Activated CD8-positive, alpha-beta memory T cell treated with anti-CD3 and anti-CD28 coated beads, Interleukin-2, amount 50 U/mL, for 48 hours (primary cell): Measurements from ENCODE around the gene SLC23A2.
"Not testable (repeated sequence)": the region's sequence is repeated elsewhere in the genome, so short reads cannot be mapped to it uniquely, and the experiment has no call there.

Experiments used
- DNase-seq: peaks from one replicate; pipeline ENCODE4 v3.0.0-alpha.2; 2020

Gene SLC23A2

GRCh38 chr20:5001174-5002076, at the start of gene SLC23A2:
Gene SLC23A2 (minus strand): TSS chr20:5001510. CDS start chr20:4932562, 68,948 bp downstream.
- DNase-seq, result peak; percentile 75

- DNase-seq, result no peak
Observed at GRCh38 chr20:5046656-5047339, 45.5 kb upstream of the SLC23A2 start.

DNA sequence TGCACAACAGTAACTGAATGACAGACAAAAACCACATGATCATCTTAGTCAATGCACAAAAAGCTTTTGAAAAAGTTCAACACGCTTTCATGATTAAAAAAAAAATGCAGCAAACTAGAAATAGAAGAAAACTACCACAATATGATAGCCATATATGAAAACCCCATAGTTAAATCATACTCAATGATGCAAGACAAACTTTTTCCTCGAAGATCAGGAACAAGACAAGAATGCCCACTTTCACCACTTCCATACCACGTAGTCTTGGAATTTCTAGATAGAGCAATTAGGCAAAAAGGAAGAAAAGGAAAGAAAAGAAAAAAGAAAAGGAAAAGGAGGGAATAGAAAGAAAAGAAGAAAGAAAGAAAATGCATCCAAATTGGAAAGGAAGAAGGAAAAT, 44.6 kb upstream of the SLC23A2 start:
- DNase-seq, result no peak

DNA sequence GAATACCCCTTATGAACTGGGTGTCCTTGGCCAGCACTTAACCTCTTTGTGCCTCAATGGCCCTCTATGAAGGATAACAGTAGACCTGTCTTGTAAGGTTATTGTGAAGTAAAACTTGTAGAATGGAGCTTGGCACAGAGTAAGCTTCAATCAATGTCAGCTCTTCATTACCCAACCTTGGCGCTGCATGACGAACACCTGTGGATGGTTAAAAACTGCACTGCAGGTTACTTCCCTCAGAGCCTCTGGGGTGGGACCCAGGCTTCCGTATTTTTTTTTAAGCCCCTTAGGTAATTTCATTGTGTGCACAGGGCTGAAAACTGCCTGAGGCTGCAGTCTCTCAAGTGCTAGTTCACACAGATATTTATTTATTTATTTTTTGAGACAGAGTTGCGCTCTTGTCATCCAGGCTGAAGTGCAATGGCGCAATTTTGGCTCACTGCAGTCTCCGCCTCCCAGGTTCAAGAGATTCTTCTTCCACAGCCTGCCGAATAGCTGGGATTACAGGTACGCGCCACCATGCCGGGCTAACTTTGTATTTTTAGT, 42.8 kb upstream of the SLC23A2 start:
- DNase-seq, result no peak

GRCh38 chr20:5041433-5041832, 40.1 kb upstream of the SLC23A2 start:
- DNase-seq, result no peak

- DNase-seq, result no peak
Observed at GRCh38 chr20:5040345-5040744, 39.0 kb upstream of the SLC23A2 start.

DNA sequence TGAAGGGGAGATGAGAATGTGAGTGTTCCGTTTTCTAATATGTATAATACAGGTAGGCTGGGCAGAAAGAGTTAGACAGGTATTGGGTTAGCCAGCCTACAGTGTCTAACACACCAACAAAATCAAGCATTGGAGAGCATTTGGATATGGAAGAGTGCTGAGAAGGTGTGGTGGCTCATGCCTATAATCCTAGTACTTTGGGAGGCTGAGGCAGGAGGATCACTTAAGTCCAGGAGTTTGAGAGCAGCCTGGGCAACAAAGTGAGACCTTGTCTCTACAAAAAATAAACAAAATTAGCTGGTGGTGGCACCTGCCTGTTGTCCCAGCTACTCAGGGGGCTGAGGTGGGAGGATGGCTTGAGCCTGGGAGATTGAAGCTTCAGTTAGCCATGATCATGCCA, 38.6 kb upstream of the SLC23A2 start:
- DNase-seq, result no peak

DNA sequence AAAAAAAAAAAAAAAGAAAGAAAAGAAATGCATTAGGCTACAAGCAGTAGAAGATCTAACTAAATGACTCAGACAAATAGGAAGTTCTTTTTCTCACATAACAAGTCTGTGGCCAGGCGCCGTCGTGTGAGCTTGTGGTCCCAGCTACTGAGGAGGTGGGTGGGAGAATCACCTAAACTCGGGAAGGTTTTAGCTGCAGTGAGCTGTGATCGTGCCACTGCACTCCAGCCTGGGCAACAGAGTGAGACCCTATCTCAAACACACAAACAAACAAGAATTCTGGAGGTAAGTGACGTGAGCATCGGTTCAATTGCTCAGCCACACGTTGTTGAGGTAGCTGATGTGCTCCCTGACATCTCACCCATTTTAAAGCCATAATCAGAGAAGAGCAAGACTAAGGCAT, 37.9 kb upstream of the SLC23A2 start:
- peak; percentile 61 for DNase-seq

DNA sequence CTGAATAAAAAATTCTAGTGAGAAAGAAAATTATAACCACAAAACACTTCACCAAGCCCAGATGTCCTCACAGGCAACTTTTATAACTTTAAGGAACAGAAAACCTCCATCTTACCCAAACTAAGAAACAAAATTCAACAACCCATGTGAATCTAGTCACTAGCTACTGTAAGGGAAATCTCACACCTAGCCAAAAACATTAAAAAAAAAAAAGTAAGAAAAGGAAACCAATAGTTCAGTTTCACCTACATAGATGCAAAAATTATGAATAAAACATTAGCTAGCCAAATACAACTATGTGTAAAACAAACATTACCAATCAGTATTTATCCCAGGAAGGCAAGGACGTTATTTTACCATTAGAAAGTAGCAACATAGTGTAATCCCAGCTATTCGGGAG, 35.5 kb upstream of the SLC23A2 start:
- DNase-seq, result no peak

DNA sequence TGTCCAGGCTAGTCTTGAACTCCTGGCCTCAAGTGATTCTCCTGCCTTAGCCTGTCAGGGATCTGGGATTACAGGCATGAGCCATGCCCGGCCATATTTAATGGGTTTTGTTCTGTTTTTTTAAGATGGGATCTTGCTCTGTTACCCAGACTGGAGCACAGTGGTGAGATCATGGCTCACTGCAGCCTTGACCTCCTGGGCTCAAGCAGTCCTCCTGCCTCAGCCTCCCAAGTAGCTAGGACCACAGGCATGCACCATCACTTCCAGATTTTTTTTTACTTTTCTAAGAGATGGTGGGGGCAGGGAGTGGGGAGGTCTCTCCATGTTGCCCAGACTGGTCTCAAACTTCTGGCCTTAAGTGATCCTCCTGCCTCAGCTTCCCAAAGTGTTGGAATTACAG, 34.2 kb upstream of the SLC23A2 start:
- DNase-seq, result not testable (repeated sequence)

- no peak for DNase-seq
Observed at GRCh38 chr20:5033566-5033965, 32.3 kb upstream of the SLC23A2 start.

DNA sequence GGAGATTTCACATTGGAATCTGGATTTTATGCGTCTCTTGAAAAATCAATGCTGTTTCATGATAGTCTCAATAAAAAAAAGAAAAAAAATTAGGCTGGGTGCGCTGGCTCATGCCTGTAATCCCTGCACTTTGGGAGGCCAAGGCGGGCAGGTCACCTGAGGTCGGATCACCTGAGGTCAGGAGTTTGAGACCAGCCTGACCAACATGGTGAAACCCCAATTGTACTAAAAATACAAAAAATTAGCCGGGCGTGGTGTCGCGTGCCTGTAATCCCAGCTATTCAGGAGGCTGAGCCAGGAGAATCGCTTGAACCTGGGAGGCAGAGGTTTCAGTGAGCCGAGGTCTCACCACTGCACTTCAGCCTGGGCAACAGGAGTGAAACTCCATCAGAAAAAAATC, 30.4 kb upstream of the SLC23A2 start:
- DNase-seq, result not testable (repeated sequence)

DNA sequence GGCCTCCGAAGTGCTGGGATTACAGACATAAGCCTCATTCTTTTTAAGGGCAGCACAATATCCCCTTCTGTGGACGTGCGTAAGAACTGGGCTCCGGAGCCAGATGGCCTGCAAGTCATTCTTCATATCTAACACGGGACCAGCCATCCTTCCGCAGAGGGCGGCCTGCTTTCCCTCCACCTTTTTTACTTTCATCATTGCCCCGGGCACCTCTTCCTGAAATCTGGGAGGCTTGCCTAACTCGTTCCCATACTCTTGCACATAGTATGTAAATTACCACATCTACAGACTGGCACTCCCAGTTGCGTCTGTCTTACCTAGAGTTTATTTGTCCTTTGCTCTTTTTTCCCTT, 29.9 kb upstream of the SLC23A2 start:
- no peak for DNase-seq

DNA sequence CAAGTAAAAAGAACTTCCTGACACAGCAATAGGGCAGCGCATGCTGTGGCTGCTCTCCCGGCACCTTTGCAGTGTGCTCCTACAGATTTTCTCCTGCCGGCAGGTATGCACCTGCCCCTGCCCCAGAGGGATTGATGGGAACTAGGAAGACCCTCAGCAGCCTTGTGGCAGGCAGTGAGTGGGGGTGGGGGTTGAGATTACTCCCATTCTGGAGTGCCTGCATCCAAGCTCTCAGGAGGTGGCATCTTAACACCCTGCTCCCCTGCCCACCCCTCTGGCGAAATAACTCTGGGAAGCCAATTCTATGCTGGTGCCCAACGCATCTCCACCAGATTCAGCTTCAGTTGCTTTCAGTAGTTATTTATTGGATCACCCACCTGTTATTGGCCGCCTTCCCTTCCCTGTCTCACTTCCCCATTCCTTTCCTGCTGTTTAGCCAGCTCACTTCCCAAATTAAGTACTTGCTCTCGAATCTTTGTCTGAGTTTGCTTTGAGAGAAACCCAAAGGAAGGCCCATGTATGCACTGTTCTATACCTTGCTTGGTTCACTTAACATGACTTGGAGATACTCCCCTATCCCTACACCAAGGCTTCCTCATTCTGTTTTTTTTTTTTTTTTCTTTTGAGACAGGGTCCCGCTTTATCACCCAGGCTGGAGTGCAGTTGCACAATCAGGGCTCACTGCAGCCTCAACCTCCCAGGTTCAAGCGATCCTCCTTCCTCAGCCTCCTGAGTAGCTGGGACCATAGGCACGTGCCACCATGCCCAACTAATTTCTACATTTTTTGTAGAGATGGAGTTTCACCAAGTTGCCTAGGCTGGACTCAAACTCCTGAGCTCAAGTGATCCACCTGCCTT, 29.3 kb upstream of the SLC23A2 start:
- DNase-seq, result no peak

DNA sequence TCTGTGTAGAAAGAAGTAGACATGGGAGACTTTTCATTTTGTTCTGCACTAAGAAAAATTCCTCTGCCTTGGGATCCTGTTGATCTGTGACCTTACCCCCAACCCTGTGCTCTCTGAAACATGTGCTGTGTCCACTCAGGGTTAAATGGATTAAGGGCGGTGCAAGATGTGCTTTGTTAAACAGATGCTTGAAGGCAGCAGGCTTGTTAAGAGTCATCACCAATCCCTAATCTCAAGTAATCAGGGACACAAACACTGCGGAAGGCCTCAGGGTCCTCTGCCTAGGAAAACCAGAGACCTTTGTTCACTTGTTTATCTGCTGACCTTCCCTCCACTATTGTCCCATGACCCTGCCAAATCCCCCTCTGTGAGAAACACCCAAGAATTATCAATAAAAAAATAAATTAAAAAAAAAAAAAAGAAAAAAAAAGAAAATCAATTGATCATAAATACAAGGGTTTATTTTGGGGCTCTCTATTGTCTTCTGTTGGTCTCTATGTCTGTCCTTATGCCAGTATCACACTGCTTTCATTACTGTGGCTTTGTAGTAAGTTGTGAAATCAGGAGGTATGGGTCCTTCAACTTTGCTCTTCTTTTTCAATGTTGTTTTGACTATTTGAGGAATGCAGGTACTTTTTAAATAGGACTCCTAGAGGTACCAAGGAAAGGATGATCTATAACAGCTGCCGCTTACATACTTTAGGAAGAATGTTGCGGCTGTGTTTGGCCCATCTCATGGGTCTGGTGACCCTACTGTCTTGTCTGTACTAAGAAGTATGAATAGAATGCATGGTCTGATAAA, 27.1 kb upstream of the SLC23A2 start:
- DNase-seq, result not testable (repeated sequence)

GRCh38 chr20:5024982-5025381, 23.7 kb upstream of the SLC23A2 start:
- DNase-seq, result no peak

DNA sequence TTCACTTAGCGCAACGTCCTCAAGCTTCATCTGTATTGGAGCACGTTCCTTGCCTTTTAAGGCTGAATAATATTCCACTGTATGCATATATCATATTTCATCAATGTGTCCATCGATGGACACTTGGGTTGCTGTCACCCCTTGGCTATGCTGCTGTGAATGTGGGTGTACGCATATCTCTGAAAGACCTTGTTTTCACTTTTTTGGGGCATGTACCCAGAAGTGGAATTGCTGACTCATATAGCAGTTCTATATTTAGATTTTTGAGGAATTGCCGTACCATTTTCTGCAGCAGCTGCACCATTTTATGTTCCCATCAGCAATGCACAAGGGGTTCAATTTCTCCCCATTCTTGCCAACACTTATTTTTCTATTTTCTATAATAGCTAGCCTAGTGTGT, 22.8 kb upstream of the SLC23A2 start:
- DNase-seq, result no peak

DNA sequence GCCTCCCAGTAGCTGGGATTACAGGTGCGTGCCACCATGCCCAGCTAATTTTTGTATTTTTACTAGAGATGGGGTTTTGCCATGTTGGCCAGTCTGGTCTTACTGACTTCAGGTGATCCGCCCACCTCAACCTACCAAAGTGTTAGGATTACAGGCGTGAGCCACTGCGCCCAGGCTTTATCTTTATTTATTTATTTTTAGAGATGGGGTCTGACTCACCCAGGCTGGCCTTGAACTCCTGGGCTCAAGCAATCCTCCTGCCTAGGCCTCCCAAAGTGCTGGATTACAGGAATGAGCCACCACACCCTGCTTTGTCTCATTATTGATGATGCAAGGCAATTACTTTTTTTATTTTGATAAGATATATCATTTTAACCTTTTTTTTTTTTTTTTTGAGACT, 21.9 kb upstream of the SLC23A2 start:
- DNase-seq, result not testable (repeated sequence)

- no peak for DNase-seq
Observed at GRCh38 chr20:5020760-5021159, 19.4 kb upstream of the SLC23A2 start.

DNA sequence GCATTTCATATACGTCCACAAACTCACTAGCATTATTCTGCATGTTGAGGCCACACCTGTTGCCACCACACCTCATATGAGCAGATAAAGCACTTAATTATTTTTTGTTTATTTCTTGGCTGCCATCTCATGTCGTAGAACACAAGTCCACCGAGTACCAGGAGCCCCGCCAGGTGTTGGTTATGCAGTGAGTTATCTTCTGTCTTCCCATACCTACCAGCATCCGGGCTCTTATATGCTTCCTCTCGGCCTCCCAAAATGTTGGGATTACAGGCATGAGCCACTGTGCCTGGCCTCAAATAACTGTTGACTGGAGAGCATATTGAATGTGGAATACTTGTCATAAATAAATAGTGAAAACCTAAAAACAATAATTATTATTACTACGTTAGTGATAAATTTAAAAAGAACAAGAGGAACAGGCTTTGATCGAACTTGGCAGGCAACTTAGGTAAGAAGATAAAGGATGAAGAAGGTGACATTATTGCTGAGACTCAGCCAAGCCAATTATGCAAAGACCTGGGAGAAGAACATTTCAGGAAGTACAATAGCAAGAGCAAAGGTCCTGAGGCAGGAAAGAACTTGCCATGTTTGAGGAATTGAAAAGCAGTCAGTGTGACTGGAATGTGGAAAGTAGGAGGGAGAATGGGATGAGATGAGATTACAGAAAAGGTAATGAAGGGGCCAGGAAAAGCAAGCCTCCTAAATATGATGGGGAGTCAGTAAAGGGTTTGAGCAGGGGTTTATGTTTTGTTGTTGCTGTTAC, 12.6 kb upstream of the SLC23A2 start:
- no peak for DNase-seq

- DNase-seq, result no peak
Observed at GRCh38 chr20:5008759-5009158, 7.4 kb upstream of the SLC23A2 start.
